ENCODE measurements around the gene SPPL2B.
"Not testable (repeated sequence)": the region's sequence is repeated elsewhere in the genome, so short reads cannot be mapped to it uniquely, and the experiment has no call there.

SPPL2B gene

DNA sequence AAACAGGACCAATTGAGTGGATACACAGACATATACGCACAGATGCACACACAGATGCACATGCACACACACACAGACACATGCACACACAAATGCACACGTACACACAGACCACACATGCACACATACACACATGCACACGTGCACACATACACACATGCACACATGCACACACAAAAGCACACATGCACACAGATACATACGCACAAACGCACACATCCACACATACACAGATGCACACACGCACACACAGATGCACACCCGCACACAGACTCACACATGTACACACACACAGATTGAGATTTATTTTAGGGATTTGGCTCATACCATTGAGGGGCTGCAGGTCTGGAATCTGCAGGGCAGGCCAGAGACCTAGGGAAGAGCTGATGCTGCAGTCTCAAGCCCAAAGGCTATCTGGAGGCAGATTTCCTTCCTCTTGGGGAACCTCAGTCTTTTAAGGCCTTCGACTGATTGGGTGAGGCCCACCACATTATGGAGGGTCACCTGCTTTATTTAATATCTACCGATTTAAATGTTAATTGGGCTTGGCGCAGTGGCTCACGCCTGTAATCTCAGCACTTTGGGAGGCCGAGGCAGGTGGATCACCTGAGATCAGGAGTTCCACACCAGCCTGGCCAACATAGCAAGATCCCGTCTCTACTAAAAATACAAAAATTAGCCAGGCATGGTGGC is 54.2 kb downstream of the SPPL2B start:
- no peak for DNase-seq

DNA sequence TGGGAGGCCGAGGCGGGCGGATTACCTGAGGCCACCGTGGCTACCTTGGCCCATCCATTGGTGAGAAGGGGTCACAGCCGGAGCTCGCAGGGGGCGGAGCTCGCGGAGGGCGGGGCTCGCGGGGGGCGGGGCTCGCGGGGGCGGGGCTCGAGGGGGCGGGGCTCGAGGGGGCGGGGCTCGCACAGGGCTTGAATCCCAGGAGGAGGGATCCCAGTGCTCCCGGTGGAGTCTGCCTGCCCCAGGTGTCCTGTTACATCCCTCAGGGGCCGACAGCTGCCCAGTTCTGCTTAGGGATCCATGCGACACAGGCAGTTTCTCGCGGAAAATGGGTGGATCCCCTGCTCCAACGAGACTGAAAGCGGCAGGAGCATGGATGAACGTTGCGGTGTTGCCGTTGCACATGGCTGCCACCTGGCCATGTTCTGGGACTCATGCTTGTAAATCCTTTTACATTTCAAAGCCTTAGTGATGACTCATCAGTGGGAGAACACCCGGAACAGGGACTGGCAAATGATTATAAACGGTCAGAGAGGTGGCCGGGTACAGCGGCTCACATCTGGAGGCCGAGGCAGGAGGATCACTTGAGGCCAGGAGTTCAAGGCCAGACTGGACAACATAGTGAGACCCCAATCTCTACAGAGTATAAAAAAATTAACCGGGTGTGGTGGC is 56.7 kb downstream of the SPPL2B start:
- peak; percentile 81 for DNase-seq

GRCh38 chr19:2387367-2388288 is 59.1 kb downstream of the SPPL2B start:
- no peak for DNase-seq

- DNase-seq = no peak
Measured at GRCh38 chr19:2389594-2389993, 61.1 kb downstream of the SPPL2B start.

DNA sequence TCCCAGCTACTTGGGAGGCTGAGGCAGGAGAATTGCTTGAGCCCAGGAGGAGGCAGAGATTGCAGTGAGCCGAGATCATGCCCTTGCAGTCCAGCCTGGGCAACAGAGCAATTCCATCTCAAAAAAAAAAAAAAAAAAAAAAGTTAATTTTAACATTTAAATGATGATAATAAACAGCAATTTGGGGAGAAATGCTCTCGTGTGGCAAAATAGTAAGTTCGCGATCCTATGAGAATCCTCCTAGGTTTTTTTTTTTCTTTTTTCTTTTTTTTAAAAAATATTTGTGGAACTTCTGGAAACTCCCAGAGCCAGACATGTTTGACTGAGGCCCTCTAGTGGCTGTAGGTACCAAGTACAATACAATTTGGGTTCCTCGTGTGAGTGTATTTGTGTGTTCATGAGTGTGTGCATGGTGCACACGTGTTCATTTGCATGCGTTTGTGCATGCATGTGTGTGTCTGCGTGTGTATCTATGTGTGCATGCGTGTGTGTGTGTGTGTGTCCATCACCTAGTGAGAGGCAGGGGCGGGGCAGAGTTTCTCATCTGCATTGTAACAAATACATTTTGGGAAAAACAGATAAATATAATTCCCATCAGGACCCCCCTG is 62.7 kb downstream of the SPPL2B start:
- DNase-seq = peak; percentile 36

- no peak for DNase-seq
Measured at GRCh38 chr19:2392366-2392765, 63.9 kb downstream of the SPPL2B start.

GRCh38 chr19:2392899-2393298 is 64.4 kb downstream of the SPPL2B start:
- peak; percentile 58 for DNase-seq

- DNase-seq = no peak
Measured at GRCh38 chr19:2394054-2394441, 65.6 kb downstream of the SPPL2B start.

DNA sequence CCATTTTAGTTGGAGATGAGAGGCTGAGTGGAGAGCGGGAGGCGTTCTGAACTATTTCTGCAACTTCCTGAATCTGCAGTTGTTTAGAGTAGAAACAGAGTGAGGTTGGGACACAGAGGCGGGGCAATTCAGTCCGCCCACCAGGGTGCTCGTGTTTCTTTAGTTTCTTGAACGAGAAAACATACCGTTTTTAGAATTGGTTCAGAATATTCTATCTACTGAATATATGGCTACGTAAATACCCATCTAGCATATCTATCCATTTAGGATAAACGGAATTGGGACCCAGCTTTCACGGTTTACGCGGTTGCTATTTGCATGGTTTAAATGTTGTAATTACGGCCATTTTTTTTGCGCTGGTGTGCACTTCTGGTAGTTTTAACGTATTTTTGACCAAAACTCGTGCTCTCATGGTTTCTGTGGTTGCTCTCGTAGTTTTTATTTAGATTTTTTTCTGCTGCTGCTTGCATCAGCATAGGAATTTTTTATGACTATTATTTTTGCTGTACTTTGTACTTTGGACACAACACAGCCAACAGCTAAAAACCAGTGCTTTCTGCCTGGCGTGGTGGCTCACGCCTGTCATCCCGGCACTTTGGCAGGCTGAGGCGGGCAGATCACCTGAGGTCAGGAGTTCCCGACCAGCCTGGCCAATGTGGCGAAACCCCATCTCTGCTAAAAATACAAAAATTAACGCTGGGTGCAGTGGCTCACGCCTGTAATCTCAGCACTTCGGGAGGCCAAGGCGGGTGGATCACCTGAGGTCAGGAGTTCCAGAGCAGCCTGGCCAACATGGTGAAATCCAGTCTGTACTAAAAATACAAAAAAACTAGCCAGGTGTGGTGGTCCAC is 66.2 kb downstream of the SPPL2B start:
- no peak for DNase-seq

DNA sequence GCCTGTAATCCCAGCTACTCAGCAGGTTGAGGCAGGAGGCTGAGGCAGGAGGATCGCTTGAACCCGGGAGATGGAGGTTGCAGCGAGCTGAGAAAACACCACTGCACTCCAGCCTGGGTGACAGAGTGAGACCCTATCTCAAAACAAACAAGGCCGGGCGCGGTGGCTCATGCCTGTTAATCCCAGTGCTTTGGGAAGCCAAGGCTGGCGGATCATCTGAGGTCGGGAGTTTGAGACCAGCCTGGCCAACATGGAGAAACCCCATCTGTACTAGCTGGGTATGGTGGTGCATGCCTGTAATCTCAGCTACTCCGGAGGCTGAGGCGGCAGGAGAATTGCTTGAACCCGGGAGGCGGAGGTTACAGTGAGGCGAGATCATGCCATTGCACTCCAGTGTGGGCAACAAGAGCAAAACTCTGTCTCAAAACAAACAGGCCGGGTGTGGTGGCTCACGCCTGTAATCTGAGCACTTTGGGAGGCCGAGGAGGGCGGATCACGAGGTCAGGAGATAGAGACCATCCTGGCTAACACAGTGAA is 66.9 kb downstream of the SPPL2B start:
- not testable (repeated sequence) for DNase-seq

DNA sequence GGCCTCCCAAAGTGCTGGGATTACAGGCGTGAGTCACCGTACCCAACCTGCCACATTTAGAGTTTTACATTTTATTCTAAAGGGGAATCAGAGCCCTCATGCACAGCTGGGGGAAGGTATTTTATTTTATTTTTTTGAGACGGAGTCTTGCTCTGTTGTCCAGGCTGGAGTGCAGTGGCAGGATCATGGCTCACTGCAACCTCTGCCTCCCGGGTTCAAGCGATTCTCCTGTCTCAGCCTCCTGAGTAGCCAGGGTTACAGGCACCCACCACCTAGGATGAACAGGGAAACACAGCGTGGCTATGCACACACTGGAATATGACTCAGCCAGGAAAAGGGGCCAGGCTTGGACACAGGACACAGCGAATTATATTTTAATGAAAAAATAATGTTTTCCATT is 68.7 kb downstream of the SPPL2B start:
- DNase-seq = not testable (repeated sequence)

GRCh38 chr19:2398735-2399305 is 70.3 kb downstream of the SPPL2B start:
- no peak for DNase-seq

DNA sequence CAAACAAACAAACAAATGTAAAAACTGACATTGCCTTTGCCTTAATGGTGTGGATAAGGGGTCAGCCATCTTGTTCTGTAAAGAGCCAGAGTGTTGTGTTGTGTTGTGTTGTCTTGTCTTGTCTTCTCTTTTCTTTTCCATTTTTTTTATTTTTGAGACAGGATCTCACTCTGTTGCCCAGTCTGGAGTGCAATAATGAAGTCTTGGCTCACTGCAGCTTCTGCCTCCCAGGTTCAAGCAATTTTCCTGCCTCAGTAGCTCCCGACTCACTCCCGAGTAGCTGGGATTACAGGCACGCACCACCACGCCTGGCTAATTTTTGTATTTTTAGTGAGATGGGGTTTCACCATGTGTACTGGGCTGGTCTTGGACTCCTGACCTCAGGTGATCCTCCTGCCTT is 71.1 kb downstream of the SPPL2B start:
- DNase-seq = no peak

Measured in T1000 (cell line).